Natural killer cell (primary cell): ENCODE measurements around the gene FAAH. TPM values are rescaled to one million over a fixed set of nuclear protein-coding genes. Genes with fewer than 3 reads are reported as not detected.
A peak's percentile ranks its signal among the peaks of the same experiment; 100 is the strongest.

ENCODE experiments used
- ATAC-seq, 3 donors: fragments of 150-1000 bp in 2 of 3; fragments of 200-7000 bp in 1 of 3; cut with Tn5 transposase; 1 replicate in 1 of 3; 2 replicates in 2 of 3; pipeline ENCODE4 v1.10.0; 2021; ENCODE audit warnings: mild to moderate bottlenecking in 2 of 3, moderate library complexity in 2 of 3
- DNase-seq, 2 donors: peaks; one replicate each; pipeline versions ENCODE4 v3.0.0 to v3.0.0-alpha.2; 2013 to 2021; ENCODE audit warnings: mixed read lengths in 1 of 2
- H3K27ac ChIP-seq: one replicate; pipeline ENCODE4 v1.5.1; 2013; ENCODE audit warnings: mild to moderate bottlenecking, low read length
- H3K27me3 ChIP-seq: one replicate; pipeline ENCODE4 v1.6.1; 2013; ENCODE audit warnings: low read length; ENCODE audit not compliant: control insufficient read depth, insufficient read depth
- H3K36me3 ChIP-seq: one replicate; pipeline ENCODE4 v1.6.1; 2013; ENCODE audit warnings: low read length; ENCODE audit not compliant: control insufficient read depth, insufficient read depth
- H3K4me1 ChIP-seq: one replicate; pipeline ENCODE4 v1.6.1; 2013; ENCODE audit warnings: low read length; ENCODE audit not compliant: control insufficient read depth, insufficient read depth
- H3K4me3 ChIP-seq: one replicate; pipeline ENCODE4 v1.5.1; 2013; ENCODE audit warnings: low read length
- H3K9me3 ChIP-seq: one replicate; pipeline ENCODE4 v1.6.1; 2013; ENCODE audit warnings: low read length; ENCODE audit not compliant: control insufficient read depth, insufficient read depth
- H3K27ac Mint-ChIP-seq, 2 donors: one replicate each; pipeline ENCODE4 v1.8.0; 2022; ENCODE audit warnings: mild to moderate bottlenecking in 2 of 2, mixed read lengths in 2 of 2, moderate library complexity in 1 of 2
- H3K27me3 Mint-ChIP-seq, 2 donors: one replicate each; pipeline ENCODE4 v1.8.0; 2022; ENCODE audit warnings: low read depth in 2 of 2, mixed read lengths in 2 of 2
- H3K36me3 Mint-ChIP-seq: one replicate; pipeline ENCODE4 v1.8.0; 2022; ENCODE audit warnings: mixed read lengths
- H3K4me1 Mint-ChIP-seq, 2 donors: one replicate each; pipeline ENCODE4 v1.8.0; 2022; ENCODE audit warnings: mixed read lengths in 2 of 2
- H3K4me3 Mint-ChIP-seq: one replicate; pipeline ENCODE4 v1.8.0; 2022; ENCODE audit warnings: mild to moderate bottlenecking, moderate library complexity, mixed read lengths
- H3K9me3 Mint-ChIP-seq, 2 donors: one replicate each; pipeline ENCODE4 v1.8.0; 2022; ENCODE audit warnings: mixed read lengths in 2 of 2
- CTCF ChIP-seq: fragments of 200-600 bp; IDR thresholded peaks from one replicate; pipeline ENCODE4 v1.8.0; 2022; ENCODE audit warnings: antibody characterized with exemption
- WGBS: methylation state at CpG from one replicate; pipeline ENCODE4 v1.1.7; 2013; ENCODE audit warnings: missing lambda C conversion rate; ENCODE audit not compliant: insufficient coverage; 5-methylcytosine and 5-hydroxymethylcytosine counted together
- intact Hi-C: fragments of 100-400 bp; cut with micrococcal nuclease; formaldehyde crosslinking; loops from one replicate; pipeline ENCODE4 v1.14.2; 2022
- total RNA-seq, 4 donors: library from RNA; stranded (reverse); fragments of 120-200 nt in 1 of 4; gene quantifications; one replicate each; pipeline versions ENCODE4 v1.2.3 to v1.2.4, GENCODE V29; 2013 to 2022

FAAH gene
- total RNA-seq: 1 to 10 TPM; 4.7 to 10.0 (median 7.9) TPM
- total RNA-seq (2013): 5.1 TPM

GRCh38 chr1:46394108-46394871 is at the start of gene FAAH:
Gene FAAH, plus strand, starts transcription at chr1:46394317. Its CDS starts 32 bp downstream, at chr1:46394349.
- H3K27ac ChIP-seq: no peak within 1 kb of the TSS
- Mint-ChIP-seq H3K9me3 (peaks cover 2 to 5% of the 10 kb centered on the region in 2 donors), H3K4me3 (peak within 1 kb of the TSS; percentile 85), H3K4me1 (peaks cover 11 to 18% of the 10 kb centered on the region in 2 donors), H3K36me3 (peaks cover 7% of the 10 kb centered on the region), H3K27me3 (peaks cover 28 to 36% of the 10 kb centered on the region in 2 donors), H3K27ac (no peak within 1 kb of the TSS)
- peaks cover 7% of the 10 kb centered on the region for H3K9me3 ChIP-seq
- peaks cover 3% of the 10 kb centered on the region for H3K27me3 ChIP-seq
- ATAC-seq: peak; percentile 56 to 93 (median 89)
- no peak for TF ChIP-seq CTCF
- intact Hi-C loops: no loop called here
- DNase-seq: peak; percentile 53 to 68
- peak within 1 kb of the TSS; percentile 21 for H3K4me3 ChIP-seq
- peaks cover 11% of the 10 kb centered on the region for H3K4me1 ChIP-seq
- whole genome bisulfite sequencing: 9% methylated on average over 75 of the region's 75 CpGs
- no peaks in the 10 kb centered on the region for H3K36me3 ChIP-seq

- Mint-ChIP-seq H3K36me3 (no peaks in the 10 kb centered on the region), H3K4me1 (peaks cover 33 to 47% of the 10 kb centered on the region in 2 donors)
Observed at GRCh38 chr1:46344481-46344880, 49.6 kb upstream of the FAAH start.

GRCh38 chr1:46345281-46345680 is 48.8 kb upstream of the FAAH start:
- H3K4me3 Mint-ChIP-seq: no peak overlapping the region
- H3K27me3 ChIP-seq: no peaks in the 10 kb centered on the region
- intact Hi-C loops: no loop called here

More at GRCh38 chr1:46344481-46344880, 49.6 kb upstream of the FAAH start:
- Histone ChIP-seq H3K36me3 (peaks cover 15% of the 10 kb centered on the region), H3K4me3 (no peak overlapping the region), H3K27ac (no peak overlapping the region), H3K9me3 (no peaks in the 10 kb centered on the region), H3K27me3 (no peaks in the 10 kb centered on the region), H3K4me1 (peaks cover 17% of the 10 kb centered on the region)
- Mint-ChIP-seq H3K4me3 (no peak overlapping the region), H3K27me3 (no peaks in the 10 kb centered on the region), H3K9me3 (no peaks in the 10 kb centered on the region), H3K27ac (peak overlapping the region; percentile 99)
- 96% methylated on average over 3 of the region's 3 CpGs for WGBS
- intact Hi-C loops: no loop called here
- DNase-seq (no peak), ATAC-seq (no peak)
- no peak for TF ChIP-seq CTCF

More at GRCh38 chr1:46345281-46345680, 48.8 kb upstream of the FAAH start:
- no peaks in the 10 kb centered on the region for H3K9me3 Mint-ChIP-seq
- no peak overlapping the region for H3K4me3 ChIP-seq
- DNase-seq: no peak
- no peak overlapping the region for H3K27ac ChIP-seq
- H3K4me1 ChIP-seq: peaks cover 12% of the 10 kb centered on the region
- H3K27me3 Mint-ChIP-seq: no peaks in the 10 kb centered on the region
- peaks cover 31 to 42% of the 10 kb centered on the region in 2 donors for H3K4me1 Mint-ChIP-seq
- no peak for TF ChIP-seq CTCF
- H3K36me3 Mint-ChIP-seq: no peaks in the 10 kb centered on the region
- ATAC-seq: no peak
- peaks cover 21% of the 10 kb centered on the region for H3K36me3 ChIP-seq
- no peaks in the 10 kb centered on the region for H3K9me3 ChIP-seq
- H3K27ac Mint-ChIP-seq: peak overlapping the region in 1 of 2 donors; percentile 99
